ENCODE measurements around the gene SGSH.

DNA sequence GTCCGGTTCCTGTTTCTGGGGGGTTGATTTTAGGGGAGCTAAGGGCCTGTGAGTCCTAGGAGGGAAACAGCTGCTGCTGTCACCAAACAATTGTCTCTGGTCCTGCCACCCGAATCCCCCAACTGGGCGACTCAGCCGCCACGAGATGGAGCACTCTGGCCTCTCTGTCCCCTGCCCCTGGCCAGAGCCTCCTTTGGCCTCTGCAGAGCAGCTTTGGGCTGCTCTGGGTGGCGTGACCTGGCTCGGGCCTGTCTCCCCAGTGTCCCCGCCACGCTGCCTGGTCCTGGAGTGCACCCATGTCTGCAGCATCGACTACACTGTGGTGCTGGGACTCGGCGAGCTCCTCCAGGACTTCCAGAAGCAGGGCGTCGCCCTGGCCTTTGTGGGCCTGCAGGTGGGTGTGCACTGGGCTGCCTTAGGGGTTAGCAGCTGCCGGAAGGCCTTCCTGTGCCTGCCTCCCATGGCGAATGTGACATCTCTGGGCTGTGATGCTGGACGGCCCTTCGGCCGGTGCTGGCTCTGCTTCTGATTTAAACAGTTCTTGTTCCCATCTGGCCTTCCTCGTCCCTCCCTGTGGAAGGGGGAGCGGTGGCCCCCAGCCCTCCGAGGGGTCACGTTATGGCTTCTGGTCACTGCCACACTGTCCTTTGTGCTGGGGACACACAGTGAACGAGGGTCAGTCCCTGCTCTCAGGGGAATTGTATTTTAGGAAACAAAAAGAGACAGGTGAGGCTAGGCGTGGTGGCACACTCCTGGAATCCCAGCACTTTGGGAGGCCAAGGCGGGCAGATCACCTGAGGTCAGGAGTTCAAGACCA is 29.0 kb upstream of the SGSH start:
- TF ChIP-seq, protein P1, sequence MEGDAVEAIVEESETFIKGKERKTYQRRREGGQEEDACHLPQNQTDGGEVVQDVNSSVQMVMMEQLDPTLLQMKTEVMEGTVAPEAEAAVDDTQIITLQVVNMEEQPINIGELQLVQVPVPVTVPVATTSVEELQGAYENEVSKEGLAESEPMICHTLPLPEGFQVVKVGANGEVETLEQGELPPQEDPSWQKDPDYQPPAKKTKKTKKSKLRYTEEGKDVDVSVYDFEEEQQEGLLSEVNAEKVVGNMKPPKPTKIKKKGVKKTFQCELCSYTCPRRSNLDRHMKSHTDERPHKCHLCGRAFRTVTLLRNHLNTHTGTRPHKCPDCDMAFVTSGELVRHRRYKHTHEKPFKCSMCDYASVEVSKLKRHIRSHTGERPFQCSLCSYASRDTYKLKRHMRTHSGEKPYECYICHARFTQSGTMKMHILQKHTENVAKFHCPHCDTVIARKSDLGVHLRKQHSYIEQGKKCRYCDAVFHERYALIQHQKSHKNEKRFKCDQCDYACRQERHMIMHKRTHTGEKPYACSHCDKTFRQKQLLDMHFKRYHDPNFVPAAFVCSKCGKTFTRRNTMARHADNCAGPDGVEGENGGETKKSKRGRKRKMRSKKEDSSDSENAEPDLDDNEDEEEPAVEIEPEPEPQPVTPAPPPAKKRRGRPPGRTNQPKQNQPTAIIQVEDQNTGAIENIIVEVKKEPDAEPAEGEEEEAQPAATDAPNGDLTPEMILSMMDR (optimal IDR thresholded peaks at IDR 0.05 in 1 of 3, IDR thresholded peaks at IDR 0.05 in 1 of 3, conservative IDR thresholded peaks at IDR 0.05 in 1 of 3; ENCODE audit: extremely low read depth in 1 of 3, insufficient read depth in 2 of 3, low read length in 3 of 3): no peak
- no peak for TF ChIP-seq EZH2 (IDR thresholded peaks at IDR 0.05; ENCODE audit: low read length)
